ENCODE data around the gene TMEM175. TPM values are rescaled to one million over a fixed set of nuclear protein-coding genes. Genes with fewer than 3 reads are reported as not detected.

The TMEM175 gene
- total RNA-seq, 1 donor from 2014 or later = 14.9 TPM

- intact Hi-C loops (cut with DNase I) = no loop called here
- ATAC-seq (ENCODE audit: poor library complexity) = no peak
- DNase-seq = peak; percentile 0
Measured at GRCh38 chr4:953574-953915, 21.3 kb downstream of the TMEM175 start.

- ATAC-seq (ENCODE audit: poor library complexity) (no peak), DNase-seq (peak; percentile 37)
- intact Hi-C loops (cut with DNase I) = no loop called here
Measured at GRCh38 chr4:954211-955020, 22.2 kb downstream of the TMEM175 start.

GRCh38 chr4:955161-955921 is 23.1 kb downstream of the TMEM175 start:
- DNase-seq (peak; percentile 36), ATAC-seq (ENCODE audit: poor library complexity) (no peak)
- intact Hi-C loops (cut with DNase I) = no loop called here

GRCh38 chr4:955931-956381 is 23.7 kb downstream of the TMEM175 start:
- peak; percentile 32 for DNase-seq
- no peak for ATAC-seq (ENCODE audit: poor library complexity)
- intact Hi-C loops (cut with DNase I) = no loop called here

- DNase-seq (peak; percentile 10), ATAC-seq (ENCODE audit: poor library complexity) (no peak)
- intact Hi-C loops (cut with DNase I) = no loop called here
Measured at GRCh38 chr4:956531-957230, 24.4 kb downstream of the TMEM175 start.

GRCh38 chr4:957231-957580 is 24.9 kb downstream of the TMEM175 start:
- ATAC-seq (ENCODE audit: poor library complexity) (no peak), DNase-seq (peak; percentile 17)
- intact Hi-C loops (cut with DNase I) = no loop called here

GRCh38 chr4:957581-958313 is 25.5 kb downstream of the TMEM175 start:
- ATAC-seq (ENCODE audit: poor library complexity) (no peak), DNase-seq (peak; percentile 34)
- intact Hi-C loops (cut with DNase I) = no loop called here

GRCh38 chr4:958314-958665 is 26.0 kb downstream of the TMEM175 start:
- no peak for ATAC-seq (ENCODE audit: poor library complexity)
- DNase-seq = peak; percentile 38

GRCh38 chr4:958696-959337 is 26.6 kb downstream of the TMEM175 start:
- intact Hi-C loops (cut with DNase I) = no loop called here
- peak; percentile 6 for DNase-seq
- ATAC-seq (ENCODE audit: poor library complexity) = no peak

More at GRCh38 chr4:958314-958665, 26.0 kb downstream of the TMEM175 start:
- intact Hi-C loops (cut with DNase I) = no loop called here

- ATAC-seq (ENCODE audit: poor library complexity) (no peak), DNase-seq (peak; percentile 29)
- intact Hi-C loops (cut with DNase I) = no loop called here
Measured at GRCh38 chr4:959338-960139, 27.3 kb downstream of the TMEM175 start.

GRCh38 chr4:960140-960635 is 27.9 kb downstream of the TMEM175 start:
- peak; percentile 34 for DNase-seq
- ATAC-seq (ENCODE audit: poor library complexity) = no peak
- intact Hi-C loops (cut with DNase I) = no loop called here

- ATAC-seq (ENCODE audit: poor library complexity) = peak; percentile 5
- intact Hi-C loops (cut with DNase I) = no loop called here
- peak; percentile 30 for DNase-seq
Measured at GRCh38 chr4:960636-961350, 28.5 kb downstream of the TMEM175 start.

- DNase-seq = peak; percentile 36
- no peak for ATAC-seq (ENCODE audit: poor library complexity)
- intact Hi-C loops (cut with DNase I) = no loop called here
Measured at GRCh38 chr4:961351-962230, 29.3 kb downstream of the TMEM175 start.

GRCh38 chr4:962231-963208 is 30.3 kb downstream of the TMEM175 start:
- intact Hi-C loops (cut with DNase I) = no loop called here
- DNase-seq (peak; percentile 43), ATAC-seq (ENCODE audit: poor library complexity) (no peak)
